ENCODE data around the gene NEURL1.

- TF ChIP-seq CTCF (conservative IDR thresholded peaks at IDR 0.05; ENCODE audit: low read depth, low read length): no peak
- no peak for TF ChIP-seq EZH2 (IDR thresholded peaks at IDR 0.05; ENCODE audit: low read length, unreplicated experiment)
- no peak for TF ChIP-seq EZH2phosphoT487 (IDR thresholded peaks at IDR 0.05; ENCODE audit: borderline replicate concordance, low read length)
These were observed 5.6 kb downstream of the NEURL1 start for GRCh38 chr10:103498936-103499638.

All from PC-3 (cell line).